Parathyroid adenoma (tissue), 2 donors: ENCODE results near the gene ARHGEF7.

ENCODE experiments used
- H2AFZ ChIP-seq: fragments of 300-600 bp; sonication (generic); one replicate; pipeline ENCODE4 v1.7.0; 2017; ENCODE audit warnings: antibody characterized with exemption, mild to moderate bottlenecking
- H3K27ac ChIP-seq: fragments of 300-600 bp; sonication (generic); one replicate; pipeline ENCODE4 v1.7.0; 2017
- H3K27me3 ChIP-seq: fragments of 300-600 bp; sonication (generic); one replicate; pipeline ENCODE4 v1.7.0; 2017; ENCODE audit warnings: low read length; ENCODE audit not compliant: control insufficient read depth, insufficient read depth
- H3K36me3 ChIP-seq: fragments of 300-600 bp; sonication (generic); one replicate; pipeline ENCODE4 v1.7.0; 2017; ENCODE audit warnings: low read length; ENCODE audit not compliant: control insufficient read depth, insufficient read depth
- H3K4me1 ChIP-seq: fragments of 300-600 bp; sonication (generic); one replicate; pipeline ENCODE4 v1.7.0; 2017; ENCODE audit warnings: control low read depth
- H3K4me2 ChIP-seq: fragments of 300-600 bp; sonication (generic); one replicate; pipeline ENCODE4 v1.7.0; 2017; ENCODE audit warnings: low read length
- H3K4me3 ChIP-seq: fragments of 300-600 bp; sonication (generic); one replicate; pipeline ENCODE4 v1.7.0; 2017; ENCODE audit warnings: low read depth, low read length
- H3K79me2 ChIP-seq: fragments of 300-600 bp; sonication (generic); one replicate; pipeline ENCODE4 v1.7.0; 2017; ENCODE audit warnings: control low read depth
- H3K9ac ChIP-seq: fragments of 300-600 bp; sonication (generic); one replicate; pipeline ENCODE4 v1.7.0; 2017; ENCODE audit warnings: mild to moderate bottlenecking
- H3K9me3 ChIP-seq: fragments of 300-600 bp; sonication (generic); one replicate; pipeline ENCODE4 v1.7.0; 2017; ENCODE audit warnings: low read length; ENCODE audit not compliant: control insufficient read depth
- TF ChIP-seq, protein P1 (sequence below): fragments of 300-600 bp; sonication (generic); IDR thresholded peaks from one replicate; pipeline ENCODE4 v1.7.0; 2017; ENCODE audit warnings: antibody characterized with exemption, mild to moderate bottlenecking
- donor health status: primary hyperparathyroidism.

The ARHGEF7 gene

DNA sequence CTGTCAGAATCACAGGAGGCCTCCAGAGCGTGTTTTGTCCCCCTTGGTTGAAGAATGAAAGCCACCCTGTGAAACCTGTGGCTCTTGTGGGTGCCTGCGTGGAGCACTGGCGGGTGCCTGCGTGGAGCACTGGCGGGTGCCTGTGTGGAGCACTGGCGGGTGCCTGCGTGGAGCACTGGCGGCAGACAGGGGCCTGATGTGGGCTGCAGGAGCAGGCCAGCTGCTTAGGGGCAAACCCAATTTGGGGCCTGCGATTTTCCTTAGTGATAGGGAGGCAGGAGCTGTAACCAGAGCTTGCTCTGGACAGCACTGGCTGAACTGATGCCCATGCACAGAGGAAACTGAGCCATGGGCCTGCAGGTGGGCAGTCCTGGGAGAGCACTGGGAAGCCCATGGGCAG lies 24.3 kb downstream of the ARHGEF7 start:
- no peak overlapping the region for H3K4me2 ChIP-seq
- H3K79me2 ChIP-seq = no peaks in the 10 kb centered on the region
- H3K27ac ChIP-seq = no peak overlapping the region
- TF ChIP-seq, protein P1, sequence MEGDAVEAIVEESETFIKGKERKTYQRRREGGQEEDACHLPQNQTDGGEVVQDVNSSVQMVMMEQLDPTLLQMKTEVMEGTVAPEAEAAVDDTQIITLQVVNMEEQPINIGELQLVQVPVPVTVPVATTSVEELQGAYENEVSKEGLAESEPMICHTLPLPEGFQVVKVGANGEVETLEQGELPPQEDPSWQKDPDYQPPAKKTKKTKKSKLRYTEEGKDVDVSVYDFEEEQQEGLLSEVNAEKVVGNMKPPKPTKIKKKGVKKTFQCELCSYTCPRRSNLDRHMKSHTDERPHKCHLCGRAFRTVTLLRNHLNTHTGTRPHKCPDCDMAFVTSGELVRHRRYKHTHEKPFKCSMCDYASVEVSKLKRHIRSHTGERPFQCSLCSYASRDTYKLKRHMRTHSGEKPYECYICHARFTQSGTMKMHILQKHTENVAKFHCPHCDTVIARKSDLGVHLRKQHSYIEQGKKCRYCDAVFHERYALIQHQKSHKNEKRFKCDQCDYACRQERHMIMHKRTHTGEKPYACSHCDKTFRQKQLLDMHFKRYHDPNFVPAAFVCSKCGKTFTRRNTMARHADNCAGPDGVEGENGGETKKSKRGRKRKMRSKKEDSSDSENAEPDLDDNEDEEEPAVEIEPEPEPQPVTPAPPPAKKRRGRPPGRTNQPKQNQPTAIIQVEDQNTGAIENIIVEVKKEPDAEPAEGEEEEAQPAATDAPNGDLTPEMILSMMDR = no peak
- no peak overlapping the region for H2AFZ ChIP-seq
- no peak overlapping the region for H3K9ac ChIP-seq
- no peaks in the 10 kb centered on the region for H3K4me1 ChIP-seq
- H3K9me3 ChIP-seq = no peaks in the 10 kb centered on the region
- H3K36me3 ChIP-seq = no peaks in the 10 kb centered on the region
- H3K27me3 ChIP-seq = no peaks in the 10 kb centered on the region
- H3K4me3 ChIP-seq = no peak overlapping the region

DNA sequence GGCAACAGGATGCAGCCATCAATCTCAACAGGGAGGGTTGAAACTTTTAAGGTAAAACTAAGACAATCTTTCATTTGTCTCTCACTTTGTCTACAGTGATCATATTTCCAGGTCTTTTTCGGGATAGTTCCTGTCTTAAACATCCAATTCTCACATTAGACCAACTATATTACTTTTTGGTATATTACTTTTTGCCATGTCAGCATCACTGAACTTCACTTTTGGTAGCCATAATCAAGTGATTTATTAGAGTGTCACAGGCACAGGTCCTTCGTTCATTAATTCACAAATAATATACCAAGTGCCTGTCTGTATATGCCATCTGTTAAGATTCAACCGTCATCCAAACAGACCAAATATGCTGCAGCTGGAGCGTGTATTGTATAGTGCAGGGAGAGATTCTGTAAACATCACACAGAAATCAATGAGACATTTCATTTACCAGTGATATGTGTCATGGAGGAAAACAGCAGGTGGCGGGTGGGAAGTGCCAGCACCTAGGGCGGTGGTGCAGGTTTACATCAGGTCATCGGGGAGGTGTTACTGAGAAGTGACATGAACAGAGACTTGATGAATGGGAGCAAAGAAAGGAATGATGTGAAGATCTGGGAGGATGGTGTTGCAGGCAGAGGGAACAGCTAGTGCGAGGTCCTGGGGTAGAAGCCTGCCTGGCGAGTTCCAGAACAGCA lies 24.9 kb downstream of the ARHGEF7 start:
- Histone ChIP-seq H3K27me3 (no peaks in the 10 kb centered on the region), H3K79me2 (no peaks in the 10 kb centered on the region), H3K4me2 (no peak overlapping the region), H3K27ac (no peak overlapping the region), H3K4me3 (no peak overlapping the region), H3K36me3 (no peaks in the 10 kb centered on the region), H3K9me3 (no peaks in the 10 kb centered on the region), H3K9ac (no peak overlapping the region), H2AFZ (no peak overlapping the region), H3K4me1 (no peaks in the 10 kb centered on the region)
- TF ChIP-seq, protein P1 = no peak

DNA sequence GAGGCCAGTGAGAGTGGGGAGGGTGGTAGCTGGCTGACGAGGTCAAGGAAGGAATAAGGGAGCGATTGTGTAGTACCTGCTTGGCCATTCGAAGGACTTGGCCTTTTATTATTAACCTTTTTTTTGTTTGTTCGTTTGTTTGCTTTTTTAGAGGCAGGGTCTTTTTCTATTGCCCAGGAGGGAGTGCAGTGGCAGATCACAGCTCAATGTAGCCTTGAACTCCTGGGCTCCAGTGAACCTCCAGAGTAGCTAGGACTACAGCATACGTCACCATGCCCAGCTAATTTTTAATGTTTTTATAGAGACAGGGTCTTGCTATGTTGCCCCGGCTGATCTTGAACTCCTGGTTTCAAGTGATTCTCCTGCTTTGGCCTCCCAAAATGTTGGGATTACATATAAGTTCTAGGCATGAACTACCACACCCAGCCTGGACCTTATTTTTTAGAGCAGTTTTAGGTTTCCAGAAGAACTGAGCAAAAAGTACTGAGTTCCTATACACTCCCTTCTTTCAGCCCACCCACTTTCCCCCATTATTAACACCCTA lies 25.5 kb downstream of the ARHGEF7 start:
- no peaks in the 10 kb centered on the region for H3K27me3 ChIP-seq
- H2AFZ ChIP-seq = no peak overlapping the region
- TF ChIP-seq, protein P1 = no peak
- no peak overlapping the region for H3K4me2 ChIP-seq
- H3K79me2 ChIP-seq = no peaks in the 10 kb centered on the region
- no peak overlapping the region for H3K4me3 ChIP-seq
- no peaks in the 10 kb centered on the region for H3K4me1 ChIP-seq
- H3K36me3 ChIP-seq = no peaks in the 10 kb centered on the region
- H3K27ac ChIP-seq = no peak overlapping the region
- no peaks in the 10 kb centered on the region for H3K9me3 ChIP-seq
- no peak overlapping the region for H3K9ac ChIP-seq

DNA sequence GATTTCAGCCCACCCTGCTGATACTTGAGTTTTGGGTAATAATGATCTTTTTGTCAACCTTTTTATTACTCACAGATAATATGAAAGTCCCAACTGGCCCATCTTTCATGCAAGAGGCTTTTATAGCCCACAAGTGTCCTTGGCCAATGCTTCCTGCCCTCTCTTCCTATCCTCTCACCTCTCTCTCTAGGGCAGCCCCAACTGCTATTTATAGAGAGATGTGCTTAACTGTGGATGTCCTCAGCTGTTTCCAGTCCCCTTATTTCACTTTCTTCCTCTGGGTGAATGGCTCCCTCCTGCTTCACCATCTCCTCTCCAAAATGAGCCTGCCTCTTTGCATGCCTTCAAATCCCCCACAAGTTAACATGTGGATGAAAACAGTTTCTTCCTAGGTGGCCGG lies 27.4 kb downstream of the ARHGEF7 start:
- Histone ChIP-seq H3K36me3 (no peaks in the 10 kb centered on the region), H3K79me2 (no peaks in the 10 kb centered on the region), H3K4me3 (no peak overlapping the region), H3K27me3 (no peaks in the 10 kb centered on the region), H2AFZ (no peak overlapping the region), H3K4me2 (no peak overlapping the region), H3K9me3 (no peaks in the 10 kb centered on the region), H3K4me1 (no peaks in the 10 kb centered on the region), H3K27ac (no peak overlapping the region), H3K9ac (no peak overlapping the region)
- TF ChIP-seq, protein P1 = no peak
